ENCODE data around the gene NMRK2.
"Not testable (repeated sequence)": the region's sequence is repeated elsewhere in the genome, so short reads cannot be mapped to it uniquely, and the experiment has no call there.

NMRK2 gene

DNA sequence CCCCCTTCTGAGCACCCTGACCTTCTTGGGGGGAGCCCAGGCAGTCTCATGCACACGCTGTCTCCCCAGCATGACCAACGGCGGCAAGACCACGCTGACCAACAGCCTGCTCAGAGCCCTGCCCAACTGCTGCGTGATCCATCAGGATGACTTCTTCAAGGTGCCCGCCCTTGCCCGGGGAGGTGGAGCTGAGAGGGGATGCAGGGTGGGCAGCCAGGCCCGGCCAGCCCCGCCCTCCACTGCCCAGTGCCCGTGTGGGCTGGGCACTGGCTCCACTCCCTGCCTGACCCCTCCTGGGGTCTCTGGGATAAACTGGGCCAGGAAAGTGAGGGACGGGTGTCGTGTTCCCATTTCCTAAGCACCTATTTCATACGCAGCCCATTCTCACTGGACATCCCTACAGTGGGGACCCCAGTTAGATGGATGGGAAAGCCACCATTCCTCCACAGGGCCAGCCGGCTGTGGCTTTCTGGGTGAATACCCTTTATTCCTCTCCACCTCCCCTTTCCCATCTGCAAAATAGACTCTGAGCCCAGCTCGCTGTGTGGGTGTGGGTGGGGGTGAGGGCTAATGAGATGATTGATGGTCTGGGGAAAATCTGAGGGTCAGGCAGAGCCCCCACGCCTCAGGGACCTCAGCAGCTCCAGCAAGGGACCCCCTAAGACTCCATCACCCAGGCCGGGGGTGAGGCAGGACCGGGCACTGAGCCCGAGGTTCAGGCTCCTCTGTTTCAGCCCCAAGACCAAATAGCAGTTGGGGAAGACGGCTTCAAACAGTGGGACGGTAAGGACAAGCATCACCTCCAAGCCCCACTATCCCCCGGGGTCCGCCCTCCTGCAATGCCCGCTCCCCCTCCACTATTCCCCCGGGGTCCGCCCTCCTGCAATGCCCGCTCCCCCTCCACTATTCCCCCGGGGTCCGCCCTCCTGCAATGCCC is 3.9 kb downstream of the NMRK2 start:
- DNase-seq = no peak

DNA sequence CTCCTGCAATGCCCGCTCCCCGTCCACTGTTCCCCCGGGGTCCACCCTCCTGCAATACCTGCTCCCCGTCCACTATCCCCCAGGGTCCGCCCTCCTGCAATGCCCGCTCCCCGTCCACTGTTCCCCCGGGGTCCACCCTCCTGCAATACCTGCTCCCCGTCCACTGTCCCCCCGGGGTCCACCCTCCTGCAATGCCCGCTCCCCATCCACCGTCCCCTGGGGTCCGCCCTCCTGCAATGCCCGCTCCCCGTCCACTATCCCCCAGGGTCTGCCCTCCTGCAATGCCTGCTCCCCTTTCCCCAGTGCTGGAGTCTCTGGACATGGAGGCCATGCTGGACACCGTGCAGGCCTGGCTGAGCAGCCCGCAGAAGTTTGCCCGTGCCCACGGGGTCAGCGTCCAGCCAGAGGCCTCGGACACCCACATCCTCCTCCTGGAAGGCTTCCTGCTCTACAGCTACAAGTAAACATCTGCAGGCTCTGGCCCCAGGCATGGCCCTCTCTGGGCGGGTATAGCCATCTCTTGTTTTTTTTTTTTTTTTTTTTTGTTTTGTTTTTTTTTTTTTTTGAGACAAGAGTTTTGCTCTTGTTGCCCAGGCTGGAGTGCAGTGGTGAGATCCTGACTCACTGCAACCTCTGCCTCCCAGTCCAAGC is 5.6 kb downstream of the NMRK2 start:
- not testable (repeated sequence) for DNase-seq

DNA sequence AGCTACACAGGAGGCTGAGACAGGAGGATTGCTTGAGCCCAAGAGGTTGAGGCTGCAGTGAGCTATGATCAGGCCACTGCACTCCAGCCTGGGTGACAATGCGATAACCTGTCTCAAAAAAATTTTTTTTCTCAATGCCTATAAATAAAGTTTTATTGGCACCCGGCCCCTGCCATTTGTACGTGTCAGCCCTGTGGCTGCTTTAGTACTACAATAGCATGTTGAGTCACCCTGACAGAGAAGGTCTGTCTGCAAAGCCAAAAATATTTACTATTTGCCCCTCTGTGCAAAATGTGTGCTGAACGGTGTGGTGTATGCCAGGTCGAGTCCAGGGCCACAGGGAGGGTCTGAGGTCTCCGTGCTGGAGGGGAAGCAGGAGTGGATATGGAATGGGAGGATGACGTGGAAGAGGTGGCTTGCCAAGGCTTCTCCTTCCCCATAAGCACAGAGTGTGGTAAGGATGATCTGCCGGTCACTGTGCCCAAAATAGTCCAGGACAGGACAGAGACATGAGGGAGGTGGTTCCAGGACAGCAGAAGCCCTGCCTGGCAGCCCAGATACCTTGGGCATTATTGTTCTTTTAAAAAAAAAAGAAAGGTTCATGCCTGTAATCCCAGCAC is 10.0 kb downstream of the NMRK2 start:
- no peak for DNase-seq

GRCh38 chr19:3944018-3944721 is 11.3 kb downstream of the NMRK2 start:
- DNase-seq = no peak

DNA sequence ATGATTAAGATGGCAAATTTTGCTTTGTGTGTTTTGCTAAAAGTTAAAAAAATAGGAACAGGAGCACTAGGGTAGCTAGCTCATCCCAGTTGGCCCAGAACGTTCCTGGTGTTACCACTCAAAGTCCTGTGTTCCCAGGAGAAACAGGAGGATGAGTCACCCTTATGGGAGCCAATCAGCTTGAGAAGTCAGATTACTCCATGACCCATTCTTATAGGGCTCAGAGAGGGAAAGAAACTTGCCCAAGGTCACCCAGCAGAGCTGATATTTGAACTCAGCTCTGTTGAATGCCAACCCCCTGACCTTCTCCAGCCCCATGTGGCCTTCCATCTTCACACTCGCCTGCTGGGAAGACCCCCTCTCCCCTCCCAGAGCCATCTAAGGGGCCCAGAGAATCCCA is 13.0 kb downstream of the NMRK2 start:
- no peak for DNase-seq

DNA sequence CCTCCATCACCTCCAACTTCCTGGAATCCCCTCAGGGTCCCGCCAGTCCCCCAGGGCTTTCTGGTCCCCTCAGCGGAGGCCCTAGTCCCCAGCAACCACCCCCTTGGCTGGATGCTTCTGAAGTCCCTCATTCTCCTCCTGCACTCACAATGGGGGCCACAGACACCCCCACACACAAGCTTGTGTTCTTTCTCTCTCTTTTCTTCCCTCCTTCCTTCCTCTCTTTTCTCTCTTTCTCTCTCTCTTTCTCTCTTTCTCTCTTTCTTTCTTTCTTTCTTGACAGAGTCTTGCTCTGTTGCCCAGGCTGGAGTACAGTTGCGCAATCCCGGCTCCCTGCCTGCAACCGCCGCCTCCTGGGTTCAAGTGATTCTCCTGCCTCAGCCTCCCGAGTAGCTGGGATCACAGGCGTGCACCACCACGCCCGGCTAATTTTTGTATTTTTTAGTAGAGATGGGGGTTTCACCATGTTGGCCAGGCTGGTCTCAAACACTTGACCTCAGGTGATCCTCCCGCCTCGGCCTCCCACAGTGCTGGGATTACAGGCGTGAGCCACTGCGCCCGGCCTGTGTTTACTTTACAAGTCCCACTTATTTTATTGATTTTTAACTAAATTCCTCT is 14.6 kb downstream of the NMRK2 start:
- DNase-seq = not testable (repeated sequence)

GRCh38 chr19:3949294-3949693 is 16.4 kb downstream of the NMRK2 start:
- no peak for DNase-seq

- no peak for DNase-seq
These were observed 17.4 kb downstream of the NMRK2 start for GRCh38 chr19:3949997-3950859.

- DNase-seq = no peak
These were observed 18.3 kb downstream of the NMRK2 start for GRCh38 chr19:3950871-3951861.

GRCh38 chr19:3952755-3953276 is 19.9 kb downstream of the NMRK2 start:
- DNase-seq = not testable (repeated sequence)

DNA sequence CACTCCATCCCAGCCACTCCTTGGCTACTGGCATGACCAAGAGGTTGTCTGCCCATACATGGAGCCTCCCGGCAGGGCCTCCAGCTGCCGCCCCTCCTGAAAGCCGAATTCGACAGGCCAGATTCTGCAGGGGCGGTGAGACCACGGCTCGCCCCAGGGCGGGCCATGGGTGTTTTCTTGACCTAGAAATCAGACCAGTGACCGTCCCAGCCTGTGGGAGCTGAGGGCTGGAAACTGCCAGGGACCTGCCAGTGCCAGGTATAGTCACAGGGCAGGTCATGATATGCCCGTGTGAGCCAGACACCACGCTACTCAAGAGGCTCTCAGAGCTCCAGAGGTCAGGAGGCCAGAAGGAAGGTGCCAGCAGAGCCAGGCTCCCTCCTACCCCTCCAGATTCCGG is 21.2 kb downstream of the NMRK2 start:
- DNase-seq = no peak

DNA sequence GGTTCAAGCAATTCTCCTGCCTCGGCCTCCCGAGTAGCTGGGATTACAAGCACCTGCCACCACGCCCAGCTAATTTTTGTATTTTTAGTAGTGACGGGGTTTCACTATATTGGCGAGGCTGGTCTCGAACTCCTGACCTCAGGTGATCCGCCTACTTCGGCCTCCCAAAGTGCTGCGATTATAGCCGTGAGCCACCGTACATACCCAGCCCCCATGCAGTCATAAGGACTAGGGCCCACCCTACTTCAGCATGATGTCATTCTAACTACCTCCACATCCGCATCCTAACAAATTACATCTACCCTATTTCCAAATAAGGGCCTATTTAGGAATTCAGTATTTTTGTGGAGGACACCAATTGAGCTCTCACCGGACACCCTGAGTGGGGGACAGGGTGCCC is 22.4 kb downstream of the NMRK2 start:
- DNase-seq = not testable (repeated sequence)

DNA sequence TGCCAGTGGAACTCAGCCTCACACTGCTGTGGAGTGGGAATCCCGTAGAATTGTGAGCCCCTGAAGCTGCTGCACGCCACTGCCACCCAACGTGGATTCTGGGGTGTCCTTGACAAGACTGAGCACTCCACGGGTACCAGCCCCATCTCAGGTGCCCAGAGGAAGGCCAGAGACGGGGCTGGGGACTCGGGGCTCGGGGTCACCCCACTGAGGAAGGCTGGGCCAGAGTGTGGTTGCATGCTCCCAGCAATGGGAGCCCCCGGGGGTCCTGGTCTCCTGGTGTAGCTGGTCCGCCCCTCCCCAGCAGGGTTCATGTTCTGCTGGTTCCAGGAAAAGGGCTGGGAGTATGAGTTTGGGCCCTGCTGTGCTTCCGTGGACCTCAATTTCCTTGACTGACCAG is 22.8 kb downstream of the NMRK2 start:
- DNase-seq = no peak

DNA sequence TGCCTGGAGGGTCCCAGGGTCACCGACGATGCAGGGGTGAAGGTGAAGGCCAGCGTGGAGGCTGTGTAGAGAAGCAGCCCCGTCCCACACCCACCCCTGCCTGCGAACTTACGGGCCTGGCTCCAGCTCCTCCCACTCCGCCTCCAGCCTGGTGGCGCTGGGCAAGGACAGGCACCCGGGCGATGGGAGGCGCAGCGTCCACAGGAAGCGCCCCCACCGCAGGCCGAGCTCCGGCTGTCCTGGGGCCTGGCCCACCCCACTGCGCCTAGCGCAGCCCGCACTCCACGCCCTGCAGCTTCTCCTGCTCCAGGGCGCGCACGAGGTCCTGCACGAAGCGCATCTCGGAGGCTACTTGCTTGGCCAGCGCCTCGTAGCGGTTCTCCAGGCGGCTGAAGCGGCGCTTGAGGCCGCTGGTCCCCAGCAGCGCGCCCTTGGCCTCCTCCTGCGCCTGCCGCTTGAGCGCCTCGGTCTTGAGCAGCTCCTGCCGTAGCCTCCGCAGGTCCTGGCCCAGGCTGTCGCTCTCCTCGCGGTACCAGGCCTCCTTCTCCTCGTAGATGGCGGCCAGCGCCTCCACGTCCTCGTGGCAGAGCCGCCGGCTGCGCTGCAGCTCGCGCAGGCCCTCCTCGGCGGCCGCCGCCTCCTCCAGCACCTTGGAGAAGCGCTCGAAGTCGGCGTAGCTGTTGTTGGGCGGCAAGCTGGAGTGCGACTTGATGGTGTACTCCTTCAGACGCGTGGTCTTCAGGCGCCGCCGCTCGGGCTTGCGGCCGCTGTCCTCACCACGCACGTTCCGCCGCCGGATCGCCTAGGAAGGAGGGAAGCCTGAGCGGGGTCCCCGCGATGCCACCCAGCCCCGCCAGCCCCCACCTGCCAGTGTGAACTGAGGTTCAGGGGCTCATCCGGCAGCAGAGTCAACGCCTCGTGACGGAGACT is 26.2 kb downstream of the NMRK2 start:
- no peak for DNase-seq

- DNase-seq = no peak
These were observed 26.9 kb downstream of the NMRK2 start for GRCh38 chr19:3959766-3960131.

- DNase-seq = no peak
These were observed 28.1 kb downstream of the NMRK2 start for GRCh38 chr19:3961007-3961406.

DNA sequence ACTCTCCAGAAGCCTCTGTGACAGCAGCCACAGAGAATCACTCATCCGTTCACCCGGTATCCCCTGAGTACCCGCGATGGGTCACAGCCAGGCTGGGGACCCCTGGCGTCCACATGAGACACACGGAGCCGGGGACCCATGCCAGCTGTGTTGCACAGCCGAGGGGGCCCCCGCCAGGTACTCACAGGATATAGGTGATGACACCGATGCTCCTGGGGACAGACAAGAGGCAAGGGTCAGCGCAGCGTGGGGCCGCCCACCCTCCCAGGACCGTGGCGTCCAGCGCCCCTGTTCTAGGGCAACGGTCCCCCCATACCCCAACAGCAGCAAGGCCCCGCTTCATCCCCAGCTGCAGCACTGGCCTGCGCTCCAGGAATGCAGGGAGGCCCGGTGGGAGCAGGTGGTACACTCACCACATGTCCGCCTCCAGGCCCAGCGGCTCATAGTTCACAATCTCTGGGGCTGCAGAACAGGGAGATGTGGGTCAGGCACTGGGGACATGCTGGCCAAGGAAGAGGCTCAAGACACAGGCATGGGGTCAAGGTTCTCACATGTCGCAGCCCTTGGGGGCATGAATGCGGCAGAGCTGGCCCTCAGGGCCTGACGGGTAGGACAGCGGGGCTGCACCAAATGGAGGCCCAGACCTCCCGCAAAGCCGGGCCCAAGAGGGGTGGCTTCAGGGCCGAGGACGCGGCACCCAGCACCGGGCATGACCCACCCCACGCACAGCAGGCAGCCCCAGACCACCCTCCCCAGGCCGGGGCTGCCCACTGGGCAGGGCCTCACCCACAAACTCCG is 30.8 kb downstream of the NMRK2 start:
- no peak for DNase-seq

Measured in T1000 (cell line).